ENCODE data around the gene GZMM. TPM values are rescaled to one million over a fixed set of nuclear protein-coding genes. Genes with fewer than 3 reads are reported as not detected.

GZMM gene
- total and polyA plus RNA-seq, 4 donors, result 0.33 to 0.68 (median 0.55) TPM; not detected in 1

DNA sequence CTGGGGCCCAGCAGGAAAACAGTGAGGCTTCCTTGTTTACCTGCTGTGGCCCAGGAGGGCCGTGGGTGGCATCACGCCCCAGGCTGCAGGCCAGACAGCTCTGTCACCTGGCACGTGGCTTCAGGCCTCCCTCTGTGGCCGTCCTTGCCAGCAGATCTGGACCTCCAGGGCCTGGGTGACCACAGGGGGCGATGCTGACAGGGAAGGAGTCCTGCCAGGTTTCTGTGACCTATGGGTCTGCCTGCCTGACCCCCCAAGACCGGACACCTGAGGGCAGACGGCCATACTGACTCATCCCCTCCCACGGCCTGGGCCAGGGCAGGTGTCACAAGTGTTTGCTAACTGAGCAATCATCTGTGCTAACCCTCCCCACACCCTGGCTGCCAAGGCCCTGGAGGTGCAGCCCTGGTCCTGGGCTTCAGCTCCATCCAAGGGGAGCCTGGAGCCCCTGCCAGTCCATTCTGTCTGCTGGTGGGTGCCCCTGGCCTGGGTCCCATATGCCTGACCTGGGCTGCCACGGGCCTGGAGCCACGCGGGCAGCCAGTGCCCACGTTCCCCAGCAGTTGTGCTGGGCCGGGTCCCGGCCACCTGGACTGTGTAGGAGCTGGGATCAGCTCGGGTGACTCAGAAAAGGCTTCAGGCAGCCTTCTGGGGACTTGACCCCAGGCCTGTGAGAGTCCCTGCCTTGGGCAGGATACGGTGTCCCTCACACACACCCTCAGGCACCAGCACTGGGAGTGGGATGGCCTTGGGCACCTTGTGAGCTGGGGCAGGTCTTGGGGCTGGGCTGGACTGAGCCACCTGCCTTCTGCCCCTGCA, 8.6 kb upstream of the GZMM start:
- Histone ChIP-seq H3K4me3 (ENCODE audit: low read depth, low read length) (no peak overlapping the region), H3K4me1 (ENCODE audit: control insufficient read depth, insufficient read depth, low read length) (peaks cover 37% of the 10 kb centered on the region), H3K36me3 (ENCODE audit: control insufficient read depth, insufficient read depth, low read length) (peaks cover 69% of the 10 kb centered on the region), H3K27ac (ENCODE audit: low read depth, low read length) (no peak overlapping the region), H3K27me3 (ENCODE audit: control insufficient read depth, insufficient read depth, low read length) (no peaks in the 10 kb centered on the region), H3K9me3 (ENCODE audit: control insufficient read depth, insufficient read depth, low read length) (no peaks in the 10 kb centered on the region)
- 78% methylated on average over 15 of the region's 16 CpGs for WGBS (ENCODE audit: insufficient coverage)
- DNase-seq (ENCODE audit: low read depth in 4 of 6, low spot score in 6 of 6), result no peak

GRCh38 chr19:536031-536880, 7.6 kb upstream of the GZMM start:
- H3K27me3 ChIP-seq (ENCODE audit: control insufficient read depth, insufficient read depth, low read length), result no peaks in the 10 kb centered on the region
- H3K4me3 ChIP-seq (ENCODE audit: low read depth, low read length), result no peak overlapping the region
- peaks cover 77% of the 10 kb centered on the region for H3K36me3 ChIP-seq (ENCODE audit: control insufficient read depth, insufficient read depth, low read length)
- peaks cover 29% of the 10 kb centered on the region for H3K4me1 ChIP-seq (ENCODE audit: control insufficient read depth, insufficient read depth, low read length)
- no peak overlapping the region for H3K27ac ChIP-seq (ENCODE audit: low read depth, low read length)
- DNase-seq (ENCODE audit: low read depth in 4 of 6, low spot score in 6 of 6), result no peak
- WGBS (ENCODE audit: insufficient coverage), result 92% methylated on average over 55 of the region's 55 CpGs
- no peaks in the 10 kb centered on the region for H3K9me3 ChIP-seq (ENCODE audit: control insufficient read depth, insufficient read depth, low read length)

DNA sequence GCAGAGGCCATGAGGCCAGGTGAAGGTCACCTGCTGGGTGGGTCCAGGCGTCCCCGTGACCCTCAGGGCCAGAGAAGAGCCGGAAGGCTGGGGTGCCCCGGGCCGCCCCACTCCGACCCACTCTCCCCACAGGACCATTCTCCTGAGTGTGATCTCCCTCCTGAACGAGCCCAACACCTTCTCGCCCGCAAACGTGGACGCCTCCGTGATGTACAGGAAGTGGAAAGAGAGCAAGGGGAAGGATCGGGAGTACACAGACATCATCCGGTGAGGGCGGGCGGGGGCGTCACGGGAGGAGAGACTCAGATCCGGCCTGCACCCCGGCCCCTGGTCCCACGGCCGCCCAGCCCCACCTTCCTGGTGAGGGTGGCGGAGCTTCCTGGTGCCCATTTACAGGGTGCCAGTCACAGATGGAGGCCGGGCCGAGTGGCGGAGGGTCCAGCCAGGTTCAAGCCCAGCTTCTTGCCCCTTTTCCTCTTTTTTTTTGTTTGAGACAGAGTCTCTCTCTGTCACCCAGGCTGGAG, 6.9 kb upstream of the GZMM start:
- Histone ChIP-seq H3K4me3 (ENCODE audit: low read depth, low read length) (no peak overlapping the region), H3K9me3 (ENCODE audit: control insufficient read depth, insufficient read depth, low read length) (no peaks in the 10 kb centered on the region), H3K36me3 (ENCODE audit: control insufficient read depth, insufficient read depth, low read length) (peaks cover 84% of the 10 kb centered on the region), H3K27me3 (ENCODE audit: control insufficient read depth, insufficient read depth, low read length) (no peaks in the 10 kb centered on the region), H3K27ac (ENCODE audit: low read depth, low read length) (no peak overlapping the region), H3K4me1 (ENCODE audit: control insufficient read depth, insufficient read depth, low read length) (peaks cover 29% of the 10 kb centered on the region)
- WGBS (ENCODE audit: insufficient coverage), result 96% methylated on average over 20 of the region's 26 CpGs
- DNase-seq (ENCODE audit: low read depth in 4 of 6, low spot score in 6 of 6), result no peak

DNA sequence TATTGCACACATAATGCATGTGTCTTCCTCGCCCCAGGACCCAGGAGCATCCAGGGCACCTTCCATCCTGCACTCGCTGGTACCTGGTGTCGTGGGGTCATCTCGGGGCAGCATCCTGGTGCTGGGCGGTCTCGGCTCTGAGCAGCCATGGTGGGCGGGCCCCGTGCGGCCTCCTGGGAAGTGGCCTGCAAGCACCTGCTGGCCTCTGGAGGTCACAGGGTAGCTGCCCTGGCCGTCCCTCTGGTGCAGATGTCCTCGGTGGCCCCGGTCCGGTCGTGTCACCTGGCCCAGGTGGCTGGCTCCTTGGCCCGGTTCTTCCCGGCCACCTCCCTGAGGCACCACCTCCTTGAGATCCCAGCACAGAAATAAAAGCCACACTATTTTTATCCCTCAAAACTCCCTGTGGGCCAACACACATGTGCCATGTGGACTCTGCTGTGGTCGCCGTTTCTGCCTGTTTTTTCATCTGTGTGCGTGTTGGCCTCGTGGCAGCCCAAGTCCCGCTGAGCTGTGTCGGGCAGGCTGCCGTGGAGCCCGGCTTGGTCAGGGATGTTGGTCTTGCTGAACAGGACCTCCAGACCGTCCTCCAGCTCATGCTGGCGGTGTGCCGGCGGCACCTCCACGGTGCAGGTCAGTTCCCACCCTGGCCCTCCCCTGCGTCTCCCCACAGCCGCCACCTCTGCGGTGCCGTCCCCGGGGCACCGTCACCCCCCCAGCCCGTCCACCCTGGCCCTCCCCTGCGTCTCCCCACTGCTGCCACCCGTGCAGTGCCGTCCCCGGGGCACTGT, 5.0 kb upstream of the GZMM start:
- Histone ChIP-seq H3K4me3 (ENCODE audit: low read depth, low read length) (no peak overlapping the region), H3K9me3 (ENCODE audit: control insufficient read depth, insufficient read depth, low read length) (no peaks in the 10 kb centered on the region), H3K27me3 (ENCODE audit: control insufficient read depth, insufficient read depth, low read length) (no peaks in the 10 kb centered on the region), H3K27ac (ENCODE audit: low read depth, low read length) (no peak overlapping the region), H3K4me1 (ENCODE audit: control insufficient read depth, insufficient read depth, low read length) (peaks cover 16% of the 10 kb centered on the region), H3K36me3 (ENCODE audit: control insufficient read depth, insufficient read depth, low read length) (peaks cover 93% of the 10 kb centered on the region)
- no peak for DNase-seq (ENCODE audit: low read depth in 4 of 6, low spot score in 6 of 6)
- WGBS (ENCODE audit: insufficient coverage), result 83% methylated on average over 36 of the region's 40 CpGs

DNA sequence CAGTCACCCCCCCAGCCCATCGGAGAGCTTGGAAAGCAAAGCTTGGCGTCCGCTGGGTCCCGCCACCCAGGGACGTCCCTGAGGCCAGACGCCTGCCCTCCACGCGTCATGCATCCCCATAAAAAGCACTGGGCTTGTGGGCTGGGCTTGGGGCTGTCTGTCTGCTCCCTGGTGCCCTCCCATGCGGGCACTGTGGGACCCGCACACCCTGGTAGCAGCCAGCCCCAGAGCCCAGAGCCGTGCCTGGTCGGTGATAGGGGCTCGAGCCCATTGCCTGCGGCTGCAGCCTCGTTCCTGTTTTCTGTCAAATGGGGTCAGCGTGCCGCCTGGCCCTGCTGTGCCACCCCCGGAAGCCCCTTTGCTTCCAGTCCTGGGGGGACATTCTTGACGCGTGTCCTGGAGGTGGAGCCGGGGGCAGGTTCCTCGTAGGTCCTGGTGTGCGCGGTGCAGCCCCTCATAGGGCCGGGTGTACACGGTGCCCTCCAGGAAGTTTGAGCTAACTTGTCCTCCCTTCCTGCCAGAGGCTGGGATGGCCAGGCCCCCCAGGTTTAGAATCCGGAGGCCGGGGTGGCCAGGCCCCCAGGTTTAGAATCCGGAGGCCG, 4.3 kb upstream of the GZMM start:
- peaks cover 10% of the 10 kb centered on the region for H3K4me1 ChIP-seq (ENCODE audit: control insufficient read depth, insufficient read depth, low read length)
- H3K27me3 ChIP-seq (ENCODE audit: control insufficient read depth, insufficient read depth, low read length), result no peaks in the 10 kb centered on the region
- no peak overlapping the region for H3K27ac ChIP-seq (ENCODE audit: low read depth, low read length)
- H3K4me3 ChIP-seq (ENCODE audit: low read depth, low read length), result no peak overlapping the region
- H3K36me3 ChIP-seq (ENCODE audit: control insufficient read depth, insufficient read depth, low read length), result peaks cover 91% of the 10 kb centered on the region
- no peaks in the 10 kb centered on the region for H3K9me3 ChIP-seq (ENCODE audit: control insufficient read depth, insufficient read depth, low read length)
- WGBS (ENCODE audit: insufficient coverage), result 90% methylated on average over 27 of the region's 30 CpGs
- no peak for DNase-seq (ENCODE audit: low read depth in 4 of 6, low spot score in 6 of 6)

DNA sequence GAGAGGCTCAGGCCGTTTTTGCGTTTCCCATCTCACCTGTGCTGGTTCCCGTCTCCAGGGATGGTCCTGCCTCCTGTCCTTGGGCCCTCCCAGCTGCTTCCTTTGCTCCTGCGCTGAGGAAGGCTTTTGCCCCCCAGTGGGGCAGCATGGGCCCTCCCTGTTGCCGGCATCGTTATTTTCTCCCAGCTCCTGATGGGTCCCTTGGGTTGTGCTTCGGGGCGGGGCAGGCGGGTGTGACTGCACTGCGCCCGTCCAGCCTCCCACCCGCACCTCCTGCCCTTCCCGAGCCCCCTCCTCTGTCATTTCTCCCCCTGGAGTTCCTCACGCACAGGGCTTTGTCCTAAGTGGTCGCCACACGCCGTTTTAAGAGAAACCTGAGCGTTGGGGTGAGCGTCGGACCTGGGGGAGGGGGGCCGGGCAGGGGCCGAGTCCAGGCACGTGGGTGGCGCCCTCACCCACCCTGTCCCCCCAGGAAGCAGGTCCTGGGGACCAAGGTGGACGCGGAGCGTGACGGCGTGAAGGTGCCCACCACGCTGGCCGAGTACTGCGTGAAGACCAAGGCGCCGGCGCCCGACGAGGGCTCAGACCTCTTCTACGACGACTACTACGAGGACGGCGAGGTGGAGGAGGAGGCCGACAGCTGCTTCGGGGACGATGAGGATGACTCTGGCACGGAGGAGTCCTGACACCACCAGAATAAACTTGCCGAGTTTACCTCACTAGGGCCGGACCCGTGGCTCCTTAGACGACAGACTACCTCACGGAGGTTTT, 2.8 kb upstream of the GZMM start:
- H3K4me3 ChIP-seq (ENCODE audit: low read depth, low read length), result no peak overlapping the region
- no peaks in the 10 kb centered on the region for H3K9me3 ChIP-seq (ENCODE audit: control insufficient read depth, insufficient read depth, low read length)
- no peak overlapping the region for H3K27ac ChIP-seq (ENCODE audit: low read depth, low read length)
- H3K4me1 ChIP-seq (ENCODE audit: control insufficient read depth, insufficient read depth, low read length), result no peaks in the 10 kb centered on the region
- WGBS (ENCODE audit: insufficient coverage), result 91% methylated on average over 46 of the region's 51 CpGs
- DNase-seq (ENCODE audit: low read depth in 4 of 6, low spot score in 6 of 6), result no peak
- peaks cover 77% of the 10 kb centered on the region for H3K36me3 ChIP-seq (ENCODE audit: control insufficient read depth, insufficient read depth, low read length)
- no peaks in the 10 kb centered on the region for H3K27me3 ChIP-seq (ENCODE audit: control insufficient read depth, insufficient read depth, low read length)

DNA sequence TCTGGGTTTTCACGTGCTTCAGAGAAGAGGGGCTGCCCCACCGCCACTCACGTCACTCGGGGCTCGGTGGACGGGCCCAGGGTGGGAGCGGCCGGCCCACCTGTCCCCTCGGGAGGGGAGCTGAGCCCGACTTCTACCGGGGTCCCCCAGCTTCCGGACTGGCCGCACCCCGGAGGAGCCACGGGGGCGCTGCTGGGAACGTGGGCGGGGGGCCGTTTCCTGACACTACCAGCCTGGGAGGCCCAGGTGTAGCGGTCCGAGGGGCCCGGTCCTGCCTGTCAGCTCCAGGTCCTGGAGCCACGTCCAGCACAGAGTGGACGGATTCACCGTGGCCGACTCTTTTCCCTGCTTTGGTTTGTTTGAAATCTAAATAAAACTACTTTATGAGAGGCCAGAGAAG, 2.2 kb upstream of the GZMM start:
- H3K4me1 ChIP-seq (ENCODE audit: control insufficient read depth, insufficient read depth, low read length), result no peaks in the 10 kb centered on the region
- H3K9me3 ChIP-seq (ENCODE audit: control insufficient read depth, insufficient read depth, low read length), result no peaks in the 10 kb centered on the region
- H3K36me3 ChIP-seq (ENCODE audit: control insufficient read depth, insufficient read depth, low read length), result peaks cover 70% of the 10 kb centered on the region
- DNase-seq (ENCODE audit: low read depth in 4 of 6, low spot score in 6 of 6), result no peak
- H3K4me3 ChIP-seq (ENCODE audit: low read depth, low read length), result no peak overlapping the region
- WGBS (ENCODE audit: insufficient coverage), result 93% methylated on average over 22 of the region's 26 CpGs
- no peaks in the 10 kb centered on the region for H3K27me3 ChIP-seq (ENCODE audit: control insufficient read depth, insufficient read depth, low read length)
- no peak overlapping the region for H3K27ac ChIP-seq (ENCODE audit: low read depth, low read length)

DNA sequence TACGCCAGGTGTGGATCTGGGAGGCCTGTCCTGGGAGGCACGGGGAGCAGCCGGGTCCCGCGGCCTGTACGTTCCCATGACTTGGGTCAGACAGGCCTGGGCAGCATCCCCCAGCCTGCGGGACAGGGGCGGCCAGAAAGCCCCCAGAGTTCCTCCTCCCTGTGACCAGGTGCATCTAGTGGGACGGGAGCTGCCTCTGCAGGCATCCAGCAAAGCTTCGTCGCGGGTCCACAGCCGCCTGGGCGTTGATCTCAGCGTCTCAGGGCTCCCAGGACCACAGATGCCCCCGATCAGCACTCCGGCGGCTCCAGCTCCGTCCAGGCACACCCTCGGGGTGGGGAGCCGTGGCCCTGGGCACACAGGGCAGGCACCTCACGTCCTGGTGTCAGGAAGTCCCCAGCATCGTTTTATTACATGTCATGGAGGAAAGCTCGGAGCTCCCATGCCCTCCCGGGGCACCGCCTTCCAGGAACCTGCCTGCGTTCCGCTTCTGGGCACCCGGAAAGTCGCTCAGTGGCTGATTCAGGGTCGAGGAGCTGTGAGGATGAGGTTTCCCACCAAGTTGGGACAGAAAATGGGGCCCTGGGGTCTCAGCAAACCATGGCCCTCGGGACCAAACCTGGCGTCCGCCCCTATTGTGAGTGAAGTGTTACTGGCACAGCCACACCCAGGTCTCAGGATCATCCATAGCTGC, 1.5 kb upstream of the GZMM start:
- H3K9me3 ChIP-seq (ENCODE audit: control insufficient read depth, insufficient read depth, low read length), result no peaks in the 10 kb centered on the region
- WGBS (ENCODE audit: insufficient coverage), result 89% methylated on average over 34 of the region's 34 CpGs
- no peak overlapping the region for H3K27ac ChIP-seq (ENCODE audit: low read depth, low read length)
- no peaks in the 10 kb centered on the region for H3K4me1 ChIP-seq (ENCODE audit: control insufficient read depth, insufficient read depth, low read length)
- no peak overlapping the region for H3K4me3 ChIP-seq (ENCODE audit: low read depth, low read length)
- H3K36me3 ChIP-seq (ENCODE audit: control insufficient read depth, insufficient read depth, low read length), result peaks cover 64% of the 10 kb centered on the region
- no peak for DNase-seq (ENCODE audit: low read depth in 4 of 6, low spot score in 6 of 6)
- H3K27me3 ChIP-seq (ENCODE audit: control insufficient read depth, insufficient read depth, low read length), result no peaks in the 10 kb centered on the region
